ENCODE measurements around the gene SCN10A. TPM values are rescaled to one million over a fixed set of nuclear protein-coding genes. Genes with fewer than 3 reads are reported as not detected.

The SCN10A gene
- total RNA-seq, 1 experiment from 2014 or later: not detected

Other genes starting within 250 kb of the SCN10A start
- not detected in 2 replicates for gene SCN5A, start 166.5 kb downstream of the SCN10A start, total RNA-seq (2014; rRNA removed; shearing (Covaris generic); ENCODE audit: low replicate concordance)
- gene SCN11A, start 235.7 kb upstream of the SCN10A start, total RNA-seq (2014; rRNA removed; shearing (Covaris generic); ENCODE audit: low replicate concordance): 0.03 TPM in 2 replicates
- 17.5 and 18.2 TPM in 2 replicates for gene WDR48, start 235.8 kb upstream of the SCN10A start, total RNA-seq (2014; rRNA removed; shearing (Covaris generic); ENCODE audit: low replicate concordance)